Keratinocyte (primary cell): Measurements from ENCODE around the gene IRX4. TPM values are rescaled to one million over a fixed set of nuclear protein-coding genes. Genes with fewer than 3 reads are reported as not detected.

Experiments used
- DNase-seq: peaks from one replicate; pipeline ENCODE4 v3.0.0-alpha.2; 2011; ENCODE audit warnings: low read depth, missing footprints, low spot score
- FAIRE-seq: peaks from 2 replicates; lab custom pipeline; 2011; peaks lifted over from hg19 to GRCh38; lab: Jason Lieb, UNC
- H2AFZ ChIP-seq: 2 replicates; pipeline ENCODE4 v1.6.0; 2012; ENCODE audit warnings: low read length, control low read depth, inconsistent platforms; ENCODE audit not compliant: control insufficient read depth
- H3K27ac ChIP-seq: 2 replicates; pipeline ENCODE4 v1.5.1; 2011; ENCODE audit warnings: low read length; ENCODE audit not compliant: control insufficient read depth, insufficient read depth
- H3K27me3 ChIP-seq: 3 replicates; pipeline ENCODE4 v1.6.0; 2011; ENCODE audit warnings: low read length; ENCODE audit not compliant: control insufficient read depth, insufficient read depth; ENCODE audit errors: extremely low read depth
- H3K36me3 ChIP-seq, 2 experiments: 2 replicates in 1 of 2; 3 replicates in 1 of 2; pipeline ENCODE4 v1.5.1; 2011; ENCODE audit warnings: low read length in 2 of 2, mild to moderate bottlenecking in 1 of 2; ENCODE audit not compliant: control insufficient read depth in 2 of 2, insufficient read depth in 2 of 2; ENCODE audit errors: extremely low read depth in 1 of 2
- H3K4me1 ChIP-seq: 3 replicates; pipeline ENCODE4 v1.5.1; 2011; ENCODE audit warnings: low read length; ENCODE audit not compliant: control insufficient read depth, insufficient read depth; ENCODE audit errors: extremely low read depth
- H3K4me2 ChIP-seq: 3 replicates; pipeline ENCODE4 v1.6.0; 2011; ENCODE audit warnings: low read depth, low read length; ENCODE audit not compliant: control insufficient read depth, insufficient read depth; ENCODE audit errors: extremely low read depth
- H3K4me3 ChIP-seq, 3 experiments: fragments of 200-600 bp in 1 of 3; sonication (generic) in 1 of 3; 2 replicates in 2 of 3; 3 replicates in 1 of 3; pipeline ENCODE4 v1.5.1; 2011 to 2016; ENCODE audit warnings: low read length in 3 of 3, mild to moderate bottlenecking in 3 of 3, control low read depth in 2 of 3, inconsistent platforms in 1 of 3, low read depth in 1 of 3, mixed read lengths in 1 of 3, mixed run types in 1 of 3, moderate library complexity in 1 of 3; ENCODE audit not compliant: control insufficient read depth in 2 of 3, insufficient read depth in 2 of 3; ENCODE audit errors: extremely low read depth in 1 of 3
- H3K79me2 ChIP-seq: 2 replicates; pipeline ENCODE4 v1.6.0; 2012; ENCODE audit warnings: low read length; ENCODE audit not compliant: control insufficient read depth, insufficient read depth
- H3K9ac ChIP-seq: 3 replicates; pipeline ENCODE4 v1.6.0; 2011; ENCODE audit warnings: low read length; ENCODE audit not compliant: control insufficient read depth, insufficient read depth; ENCODE audit errors: extremely low read depth
- H3K9me1 ChIP-seq: 3 replicates; pipeline ENCODE4 v1.6.0; 2011; ENCODE audit warnings: low read length; ENCODE audit not compliant: control insufficient read depth, insufficient read depth; ENCODE audit errors: extremely low read depth
- H3K9me3 ChIP-seq: 2 replicates; pipeline ENCODE4 v1.5.1; 2012; ENCODE audit warnings: low read depth, low read length; ENCODE audit not compliant: control insufficient read depth
- H4K20me1 ChIP-seq: 3 replicates; pipeline ENCODE4 v1.6.0; 2011; ENCODE audit warnings: low read length; ENCODE audit not compliant: control insufficient read depth, insufficient read depth; ENCODE audit errors: extremely low read depth
- CTCF ChIP-seq, 3 experiments: IDR thresholded peaks in 1 of 3; conservative IDR thresholded peaks in 1 of 3; optimal IDR thresholded peaks in 1 of 3; 2 replicates in 2 of 3; 3 replicates in 1 of 3; pipeline versions ENCODE3 to v1.5.1; 2011; ENCODE audit warnings: low read length in 3 of 3, mild to moderate bottlenecking in 3 of 3, moderate library complexity in 2 of 3, control low read depth in 1 of 3, inconsistent platforms in 1 of 3; ENCODE audit not compliant: insufficient read depth in 2 of 3; ENCODE audit errors: extremely low read depth in 1 of 3
- EZH2 ChIP-seq: IDR thresholded peaks from one replicate; pipeline ENCODE4 v1.6.1; 2012; ENCODE audit warnings: inconsistent platforms, mild to moderate bottlenecking, low read length, moderate library complexity
- dilution Hi-C: fragments of 300-500 bp; cut with MboI; formaldehyde crosslinking; loops from one replicate; pipeline ENCODE4 v1.7.0; 2020; ENCODE audit warnings: low sequenced_read_pairs; ENCODE audit not compliant: extremely low pct_ligation_motif_present
- polyA plus RNA-seq, 5 experiments: library from polyadenylated mRNA; depleted of rRNA in 3 of 5; stranded (reverse) in 3 of 5; stranded (forward) in 1 of 5; unstranded in 1 of 5; fragments of >200 nt; gene quantifications; 1 replicate in 1 of 5; 2 replicates in 3 of 5; 3 replicates in 1 of 5; pipeline versions ENCODE4 v1.2.1 to v1.2.3, GENCODE V29; 2011 to 2012; ENCODE audit warnings: missing spikeins in 2 of 5, low read depth in 1 of 5, low replicate concordance in 1 of 5

Gene IRX4
- polyA plus RNA-seq, 1 donor (not counting 4 experiments of a cell fraction or from before 2014, with no cell fraction given), result 18.2 TPM

- Histone ChIP-seq H3K9me1 (no peaks in the 10 kb centered on the region), H3K4me1 (no peaks in the 10 kb centered on the region), H3K4me3 (no peak overlapping the region), H3K9me3 (no peaks in the 10 kb centered on the region), H3K79me2 (no peaks in the 10 kb centered on the region), H3K9ac (no peak overlapping the region), H3K36me3 (no peaks in the 10 kb centered on the region), H3K4me2 (no peak overlapping the region), H3K27me3 (peaks cover 3% of the 10 kb centered on the region), H4K20me1 (no peaks in the 10 kb centered on the region), H2AFZ (no peak overlapping the region), H3K27ac (no peak overlapping the region)
- dilution Hi-C loops, result no loop called here
- FAIRE-seq, result no peak
- DNase-seq, result no peak
- no peak for TF ChIP-seq EZH2
- TF ChIP-seq CTCF (optimal IDR thresholded peaks at IDR 0.05 in 1 of 3, IDR thresholded peaks at IDR 0.05 in 1 of 3, conservative IDR thresholded peaks at IDR 0.05 in 1 of 3; ENCODE audit: extremely low read depth in 1 of 3, insufficient read depth in 2 of 3, low read length in 3 of 3), result no peak
Measured at GRCh38 chr5:1899201-1899600, 16.5 kb upstream of the IRX4 start.

GRCh38 chr5:1897816-1898450, 15.2 kb upstream of the IRX4 start:
- no peak overlapping the region for H3K4me3 ChIP-seq
- dilution Hi-C loops, result no loop called here
- no peak overlapping the region for H3K9ac ChIP-seq
- no peaks in the 10 kb centered on the region for H3K9me3 ChIP-seq
- peaks cover 3% of the 10 kb centered on the region for H3K27me3 ChIP-seq
- no peaks in the 10 kb centered on the region for H3K4me1 ChIP-seq
- H2AFZ ChIP-seq, result no peak overlapping the region
- H3K36me3 ChIP-seq, result no peaks in the 10 kb centered on the region
- H3K4me2 ChIP-seq, result no peak overlapping the region
- H3K9me1 ChIP-seq, result no peaks in the 10 kb centered on the region
- H4K20me1 ChIP-seq, result no peaks in the 10 kb centered on the region
- DNase-seq, result no peak
- no peak overlapping the region for H3K27ac ChIP-seq
- TF ChIP-seq CTCF (optimal IDR thresholded peaks at IDR 0.05 in 1 of 3, IDR thresholded peaks at IDR 0.05 in 1 of 3, conservative IDR thresholded peaks at IDR 0.05 in 1 of 3; ENCODE audit: extremely low read depth in 1 of 3, insufficient read depth in 2 of 3, low read length in 3 of 3), result no peak
- no peak for TF ChIP-seq EZH2
- no peaks in the 10 kb centered on the region for H3K79me2 ChIP-seq
- no peak for FAIRE-seq
